ENCODE data around the gene COA3. TPM values are rescaled to one million over a fixed set of nuclear protein-coding genes. Genes with fewer than 3 reads are reported as not detected.

Gene COA3
- total RNA-seq, 4 donors from 2014 or later: 76.4 to 101 (median 94.8) TPM

DNA sequence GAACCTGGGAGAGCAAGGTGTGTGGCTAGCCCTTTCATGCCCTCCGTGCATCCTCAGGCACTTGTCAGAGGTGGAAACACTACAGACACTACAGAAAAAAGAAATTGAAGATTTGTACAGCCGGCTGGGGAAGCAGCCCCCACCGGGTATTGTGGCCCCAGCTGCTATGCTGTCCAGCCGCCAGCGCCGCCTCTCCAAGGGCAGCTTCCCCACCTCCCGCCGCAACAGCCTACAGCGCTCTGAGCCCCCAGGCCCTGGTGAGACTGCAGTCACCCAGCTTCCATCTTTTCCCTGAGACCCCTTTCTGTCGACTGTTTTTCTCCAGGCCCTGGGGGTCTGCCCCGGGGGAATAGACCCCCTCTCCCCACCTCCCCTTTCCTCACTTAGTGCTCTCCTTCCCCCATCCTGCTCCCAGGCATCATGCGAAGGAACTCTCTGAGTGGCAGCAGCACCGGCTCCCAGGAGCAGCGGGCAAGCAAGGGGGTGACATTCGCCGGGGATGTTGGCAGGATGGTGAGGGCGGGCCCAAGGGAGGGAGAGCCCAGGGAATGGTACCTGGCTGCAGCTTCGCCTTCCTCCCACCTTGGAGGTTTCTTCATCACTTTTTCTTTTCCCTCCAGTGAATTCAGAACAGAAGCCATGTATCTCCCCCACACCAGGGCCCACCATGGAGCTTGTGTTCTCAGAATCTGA is 2.3 kb downstream of the COA3 start:
- TF ChIP-seq POLR2A (IDR thresholded peaks at IDR 0.05): no peak
- TF ChIP-seq, protein P1, sequence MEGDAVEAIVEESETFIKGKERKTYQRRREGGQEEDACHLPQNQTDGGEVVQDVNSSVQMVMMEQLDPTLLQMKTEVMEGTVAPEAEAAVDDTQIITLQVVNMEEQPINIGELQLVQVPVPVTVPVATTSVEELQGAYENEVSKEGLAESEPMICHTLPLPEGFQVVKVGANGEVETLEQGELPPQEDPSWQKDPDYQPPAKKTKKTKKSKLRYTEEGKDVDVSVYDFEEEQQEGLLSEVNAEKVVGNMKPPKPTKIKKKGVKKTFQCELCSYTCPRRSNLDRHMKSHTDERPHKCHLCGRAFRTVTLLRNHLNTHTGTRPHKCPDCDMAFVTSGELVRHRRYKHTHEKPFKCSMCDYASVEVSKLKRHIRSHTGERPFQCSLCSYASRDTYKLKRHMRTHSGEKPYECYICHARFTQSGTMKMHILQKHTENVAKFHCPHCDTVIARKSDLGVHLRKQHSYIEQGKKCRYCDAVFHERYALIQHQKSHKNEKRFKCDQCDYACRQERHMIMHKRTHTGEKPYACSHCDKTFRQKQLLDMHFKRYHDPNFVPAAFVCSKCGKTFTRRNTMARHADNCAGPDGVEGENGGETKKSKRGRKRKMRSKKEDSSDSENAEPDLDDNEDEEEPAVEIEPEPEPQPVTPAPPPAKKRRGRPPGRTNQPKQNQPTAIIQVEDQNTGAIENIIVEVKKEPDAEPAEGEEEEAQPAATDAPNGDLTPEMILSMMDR (IDR thresholded peaks at IDR 0.05): no peak

DNA sequence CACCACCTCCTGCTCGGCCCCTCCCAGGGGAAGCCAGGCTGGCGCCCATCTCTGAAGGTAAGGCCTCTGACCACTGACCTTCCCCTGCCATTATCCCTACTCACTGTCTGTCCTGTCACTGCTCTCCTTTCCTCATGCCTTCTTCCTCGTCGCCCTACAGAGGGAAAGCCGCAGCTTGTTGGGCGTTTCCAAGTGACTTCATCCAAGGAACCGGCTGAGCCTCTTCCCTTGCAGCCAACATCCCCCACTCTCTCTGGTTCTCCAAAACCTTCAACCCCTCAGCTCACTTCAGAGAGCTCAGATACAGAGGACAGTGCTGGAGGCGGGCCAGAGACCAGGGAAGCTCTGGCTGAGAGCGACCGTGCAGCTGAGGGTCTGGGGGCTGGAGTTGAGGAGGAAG is 3.0 kb downstream of the COA3 start:
- H3K27ac ChIP-seq: peak overlapping the region in 3 of 4 donors; percentile 25 to 88 (median 87)
- no peak for DNase-seq
- H3K36me3 ChIP-seq: peaks cover 0 to 22% (median 5%) of the 10 kb centered on the region in 3 donors
- no peak overlapping the region for H3K4me3 ChIP-seq
- H3K4me1 ChIP-seq: peaks cover 29 to 40% (median 29%) of the 10 kb centered on the region in 3 donors
- H3K9me3 ChIP-seq: no peaks in the 10 kb centered on the region
- H3K27me3 ChIP-seq: no peaks in the 10 kb centered on the region
- intact Hi-C loops (cut with DNase I): no loop called here
- WGBS, 2 donors: 78 to 81% methylated on average over 7 of the region's 10 CpGs
- TF ChIP-seq, protein P1 (IDR thresholded peaks at IDR 0.05): no peak
- TF ChIP-seq POLR2A (IDR thresholded peaks at IDR 0.05): no peak

More for the DNA sequence above, 2.3 kb downstream of the COA3 start:
- Histone ChIP-seq H3K4me3 (no peak overlapping the region), H3K36me3 (peaks cover 0 to 22% (median 5%) of the 10 kb centered on the region in 3 donors), H3K27ac (peak overlapping the region in 3 of 4 donors; percentile 87 to 90 (median 88)), H3K4me1 (peaks cover 29 to 40% (median 29%) of the 10 kb centered on the region in 3 donors), H3K27me3 (no peaks in the 10 kb centered on the region), H3K9me3 (no peaks in the 10 kb centered on the region)
- intact Hi-C loops (cut with DNase I): no loop called here
- 89 to 92% methylated on average over 14 to 17 of the region's 18 CpGs for WGBS, 2 donors
- DNase-seq: no peak

DNA sequence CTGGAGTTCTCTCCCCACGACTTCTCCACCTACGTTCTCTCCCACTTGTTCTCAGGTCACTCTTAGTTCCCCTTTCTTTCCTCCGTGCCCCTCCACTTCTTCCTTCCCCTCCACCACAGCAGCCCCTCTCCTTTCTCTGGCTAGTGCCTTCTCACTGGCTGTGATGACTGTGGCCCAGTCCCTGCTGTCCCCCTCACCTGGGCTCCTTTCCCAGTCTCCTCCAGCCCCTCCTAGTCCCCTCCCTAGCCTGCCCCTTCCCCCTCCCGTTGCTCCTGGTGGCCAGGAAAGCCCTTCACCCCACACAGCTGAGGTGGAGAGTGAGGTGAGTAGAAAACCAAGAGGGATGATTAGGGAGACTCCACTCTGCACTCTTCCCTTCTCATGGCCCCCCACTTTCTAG is 3.4 kb downstream of the COA3 start:
- Histone ChIP-seq H3K27me3 (no peaks in the 10 kb centered on the region), H3K36me3 (peaks cover 0 to 22% (median 5%) of the 10 kb centered on the region in 3 donors), H3K4me1 (peaks cover 29 to 40% (median 29%) of the 10 kb centered on the region in 3 donors), H3K9me3 (no peaks in the 10 kb centered on the region), H3K4me3 (no peak overlapping the region), H3K27ac (peak overlapping the region in 2 of 4 donors; percentile 25 to 88)
- intact Hi-C loops (cut with DNase I): no loop called here
- DNase-seq: no peak
- WGBS, 2 donors: 56 to 57% methylated on average over 3 to 4 of the region's 4 CpGs
- no peak for TF ChIP-seq POLR2A (IDR thresholded peaks at IDR 0.05)
- TF ChIP-seq, protein P1 (IDR thresholded peaks at IDR 0.05): no peak

DNA sequence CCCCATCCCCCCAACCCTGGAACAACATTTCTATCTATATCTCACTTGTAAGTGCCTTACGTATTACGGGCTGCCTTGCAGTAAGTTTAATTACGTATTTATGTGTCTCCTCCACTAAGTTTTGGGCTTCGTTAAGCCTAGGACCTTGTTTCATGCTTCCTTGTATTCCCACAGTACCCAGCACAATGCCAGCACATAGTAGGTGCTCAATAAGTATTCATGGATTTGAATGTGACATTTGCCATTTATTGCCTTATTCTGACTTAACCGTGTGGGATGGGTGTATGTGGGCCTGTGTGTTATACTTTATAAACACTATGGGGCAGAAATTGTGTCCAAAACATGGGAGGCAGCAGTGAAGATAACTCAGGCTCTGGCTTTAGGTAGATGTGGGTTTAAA is 6.0 kb downstream of the COA3 start:
- no peak for DNase-seq
- intact Hi-C loops (cut with DNase I): no loop called here
- TF ChIP-seq POLR2A (IDR thresholded peaks at IDR 0.05): no peak
- TF ChIP-seq, protein P1 (IDR thresholded peaks at IDR 0.05): no peak
- Histone ChIP-seq H3K9me3 (no peaks in the 10 kb centered on the region), H3K4me1 (peaks cover 18 to 28% (median 19%) of the 10 kb centered on the region in 3 donors), H3K36me3 (peaks cover 0 to 35% (median 5%) of the 10 kb centered on the region in 3 donors), H3K27me3 (peaks cover 0 to 8% (median 0%) of the 10 kb centered on the region in 4 donors), H3K4me3 (no peak overlapping the region), H3K27ac (no peak overlapping the region)
- 60 to 66% methylated on average over 5 of the region's 5 CpGs for WGBS, 2 donors

DNA sequence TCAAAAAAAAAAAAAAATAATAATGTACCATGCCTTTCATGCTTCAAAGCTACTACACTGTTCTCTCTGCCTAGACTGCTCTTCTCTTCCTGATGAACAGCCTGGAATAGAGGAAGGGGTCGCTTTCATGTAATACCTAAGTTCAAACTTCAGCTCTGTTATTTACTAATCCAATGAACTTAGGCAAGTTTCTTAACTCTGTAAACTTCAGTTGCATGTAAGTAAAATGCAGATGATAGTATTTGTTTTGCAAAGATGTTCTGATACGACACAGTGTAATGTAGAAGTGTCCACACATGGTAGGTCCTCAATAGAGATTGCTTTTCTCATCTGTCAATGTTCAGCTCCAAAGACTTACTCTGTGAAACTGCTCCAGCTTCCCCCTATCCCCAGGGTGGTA is 6.6 kb downstream of the COA3 start:
- H3K4me3 ChIP-seq: no peak overlapping the region
- H3K27me3 ChIP-seq: peaks cover 0 to 14% (median 0%) of the 10 kb centered on the region in 4 donors
- intact Hi-C loops (cut with DNase I): no loop called here
- 65 to 92% methylated on average over 2 of the region's 2 CpGs for WGBS, 2 donors
- H3K36me3 ChIP-seq: peaks cover 0 to 41% (median 5%) of the 10 kb centered on the region in 3 donors
- H3K9me3 ChIP-seq: no peaks in the 10 kb centered on the region
- DNase-seq: no peak
- peaks cover 13 to 22% (median 13%) of the 10 kb centered on the region in 3 donors for H3K4me1 ChIP-seq
- TF ChIP-seq POLR2A (IDR thresholded peaks at IDR 0.05): no peak
- TF ChIP-seq, protein P1 (IDR thresholded peaks at IDR 0.05): no peak
- H3K27ac ChIP-seq: no peak overlapping the region

Data from esophagus squamous epithelium (tissue), 5 donors.